Activated CD8-positive, alpha-beta T cell treated with anti-CD3 and anti-CD28 coated beads for 36 hours (primary cell): Measurements from ENCODE around the gene MUC13. TPM values are rescaled to one million over a fixed set of nuclear protein-coding genes. Genes with fewer than 3 reads are reported as not detected.

Experiments
- ATAC-seq: fragments of 200-7000 bp; cut with Tn5 transposase; one replicate; pipeline ENCODE4 v1.10.0; 2021; ENCODE audit warnings: mild to moderate bottlenecking, moderate library complexity
- CTCF ChIA-PET: fragments of 350-600 bp; sonication (Branson Sonifier 250); formaldehyde crosslinking; loops from one replicate; lab custom pipeline; 2021; ENCODE audit warnings: antibody characterized with exemption; lab: Charles Lee
- POLR2A ChIA-PET: fragments of 350-600 bp; sonication (Branson Sonifier 250); formaldehyde crosslinking; loops from one replicate; lab custom pipeline; 2021; ENCODE audit warnings: antibody characterized with exemption; lab: Charles Lee
- DNase-seq: peaks from one replicate; pipeline ENCODE4 v3.0.0-alpha.2; 2020
- H3K27ac Mint-ChIP-seq: one replicate; pipeline ENCODE4 v1.8.0; 2021; ENCODE audit warnings: mild to moderate bottlenecking, mixed read lengths
- H3K27me3 Mint-ChIP-seq: one replicate; pipeline ENCODE4 v1.8.0; 2021; ENCODE audit warnings: mixed read lengths
- H3K36me3 Mint-ChIP-seq: one replicate; pipeline ENCODE4 v1.8.0; 2021; ENCODE audit warnings: low read depth, mixed read lengths
- H3K4me1 Mint-ChIP-seq: one replicate; pipeline ENCODE4 v1.8.0; 2021; ENCODE audit warnings: low read depth, mixed read lengths
- H3K4me3 Mint-ChIP-seq: one replicate; pipeline ENCODE4 v1.8.0; 2021; ENCODE audit warnings: mild to moderate bottlenecking, moderate library complexity, mixed read lengths
- H3K9me3 Mint-ChIP-seq: one replicate; pipeline ENCODE4 v1.8.0; 2021; ENCODE audit warnings: mixed read lengths
- intact Hi-C: fragments of 100-400 bp; cut with micrococcal nuclease; formaldehyde crosslinking; loops from one replicate; pipeline ENCODE4 v1.10.0; 2022
- total RNA-seq, 2 experiments: library from RNA; stranded (reverse); gene quantifications; one replicate each; pipeline ENCODE4 v1.2.3, GENCODE V29; 2021
- TF ChIP-seq, protein P1 (sequence below): fragments of 200-600 bp; IDR thresholded peaks from one replicate; pipeline ENCODE4 v1.8.0; 2022; ENCODE audit warnings: antibody characterized with exemption, mild to moderate bottlenecking

The MUC13 gene
- total RNA-seq, 2 experiments from 2014 or later = not detected

DNA sequence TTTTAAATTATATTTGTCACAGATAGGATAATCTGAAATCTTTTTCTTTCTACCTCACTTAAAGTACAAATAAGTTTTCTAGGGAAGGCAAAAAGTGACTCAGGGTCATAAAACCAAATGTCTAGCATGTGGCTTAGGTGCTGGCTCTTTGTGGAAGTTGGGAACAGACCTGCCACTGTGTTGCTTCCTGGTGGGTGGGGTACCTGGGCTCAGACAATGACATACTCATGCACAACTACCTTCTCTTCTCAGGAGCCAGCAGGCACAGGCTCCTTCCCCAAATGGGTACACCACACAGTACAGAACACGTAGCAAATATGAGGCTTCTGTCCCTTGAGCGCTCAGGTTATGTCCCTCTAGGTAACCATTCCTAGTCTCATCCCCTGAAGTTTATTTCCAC lies 40.1 kb upstream of the MUC13 start:
- Mint-ChIP-seq H3K4me1 (no peaks in the 10 kb centered on the region), H3K36me3 (peaks cover 36% of the 10 kb centered on the region), H3K27ac (no peak overlapping the region), H3K4me3 (no peak overlapping the region), H3K9me3 (no peaks in the 10 kb centered on the region), H3K27me3 (no peaks in the 10 kb centered on the region)
- ATAC-seq = no peak
- DNase-seq = no peak
- ChIA-PET POLR2A (no interaction called here), CTCF (no interaction called here)
- intact Hi-C loops = no loop called here
- TF ChIP-seq, protein P1, sequence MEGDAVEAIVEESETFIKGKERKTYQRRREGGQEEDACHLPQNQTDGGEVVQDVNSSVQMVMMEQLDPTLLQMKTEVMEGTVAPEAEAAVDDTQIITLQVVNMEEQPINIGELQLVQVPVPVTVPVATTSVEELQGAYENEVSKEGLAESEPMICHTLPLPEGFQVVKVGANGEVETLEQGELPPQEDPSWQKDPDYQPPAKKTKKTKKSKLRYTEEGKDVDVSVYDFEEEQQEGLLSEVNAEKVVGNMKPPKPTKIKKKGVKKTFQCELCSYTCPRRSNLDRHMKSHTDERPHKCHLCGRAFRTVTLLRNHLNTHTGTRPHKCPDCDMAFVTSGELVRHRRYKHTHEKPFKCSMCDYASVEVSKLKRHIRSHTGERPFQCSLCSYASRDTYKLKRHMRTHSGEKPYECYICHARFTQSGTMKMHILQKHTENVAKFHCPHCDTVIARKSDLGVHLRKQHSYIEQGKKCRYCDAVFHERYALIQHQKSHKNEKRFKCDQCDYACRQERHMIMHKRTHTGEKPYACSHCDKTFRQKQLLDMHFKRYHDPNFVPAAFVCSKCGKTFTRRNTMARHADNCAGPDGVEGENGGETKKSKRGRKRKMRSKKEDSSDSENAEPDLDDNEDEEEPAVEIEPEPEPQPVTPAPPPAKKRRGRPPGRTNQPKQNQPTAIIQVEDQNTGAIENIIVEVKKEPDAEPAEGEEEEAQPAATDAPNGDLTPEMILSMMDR = no peak

DNA sequence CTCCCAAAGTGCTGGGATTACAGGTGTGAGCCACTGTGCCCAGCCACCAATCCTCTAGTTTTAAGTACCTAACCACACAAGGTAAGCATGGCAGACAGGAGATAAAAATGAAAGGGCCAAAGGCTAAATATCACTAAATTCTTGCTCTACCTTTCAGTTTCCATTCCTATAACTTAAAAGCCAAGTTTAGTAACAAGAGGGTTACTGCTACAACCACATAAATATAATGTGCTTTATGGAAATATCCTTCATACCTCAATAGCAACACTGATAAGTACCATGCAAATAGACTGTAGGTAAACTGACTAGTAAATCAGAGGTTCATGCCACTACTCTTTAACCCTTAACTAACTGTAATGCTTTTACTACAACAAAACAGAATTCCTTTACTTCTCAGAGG lies 38.7 kb upstream of the MUC13 start:
- DNase-seq = no peak
- no peaks in the 10 kb centered on the region for H3K27me3 Mint-ChIP-seq
- H3K27ac Mint-ChIP-seq = no peak overlapping the region
- CTCF ChIA-PET = no interaction called here
- peaks cover 39% of the 10 kb centered on the region for H3K36me3 Mint-ChIP-seq
- H3K4me1 Mint-ChIP-seq = peaks cover 2% of the 10 kb centered on the region
- no peaks in the 10 kb centered on the region for H3K9me3 Mint-ChIP-seq
- TF ChIP-seq, protein P1 = no peak
- no peak overlapping the region for H3K4me3 Mint-ChIP-seq
- intact Hi-C loops = no loop called here
- no peak for ATAC-seq
- POLR2A ChIA-PET = no interaction called here

DNA sequence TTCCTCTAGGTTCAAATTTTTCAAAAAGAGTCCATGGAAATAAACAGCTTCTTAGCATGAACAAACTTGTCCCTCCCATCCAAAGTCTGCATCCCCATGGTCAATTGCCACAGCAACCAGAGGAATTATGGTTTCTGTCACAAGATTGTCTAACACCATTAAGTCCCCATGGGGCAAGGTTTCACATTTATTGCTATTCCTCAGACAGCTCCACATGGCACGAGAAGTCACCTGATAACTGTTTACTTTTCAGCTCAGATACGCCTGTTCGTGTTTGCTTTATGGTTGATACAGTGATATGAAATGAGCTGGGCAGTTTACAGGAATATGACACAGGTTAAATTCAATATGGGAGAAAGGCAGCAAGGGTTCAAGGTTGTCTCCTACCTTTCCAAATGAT lies 37.9 kb upstream of the MUC13 start:
- TF ChIP-seq, protein P1 = no peak
- ATAC-seq (no peak), DNase-seq (no peak)
- ChIA-PET CTCF (interaction anchor here (0.9 kb wide), 1 partner anchor 71 kb away, joined by 3 read pairs; no protein-coding TSS in a partner anchor), POLR2A (interaction anchor here (0.6 kb wide), 1 partner anchor 71 kb away, joined by 3 read pairs; no protein-coding TSS in a partner anchor)
- Mint-ChIP-seq H3K4me1 (peaks cover 2% of the 10 kb centered on the region), H3K9me3 (no peaks in the 10 kb centered on the region), H3K27me3 (no peaks in the 10 kb centered on the region), H3K36me3 (peaks cover 35% of the 10 kb centered on the region), H3K4me3 (no peak overlapping the region), H3K27ac (no peak overlapping the region)
- intact Hi-C loops = no loop called here

DNA sequence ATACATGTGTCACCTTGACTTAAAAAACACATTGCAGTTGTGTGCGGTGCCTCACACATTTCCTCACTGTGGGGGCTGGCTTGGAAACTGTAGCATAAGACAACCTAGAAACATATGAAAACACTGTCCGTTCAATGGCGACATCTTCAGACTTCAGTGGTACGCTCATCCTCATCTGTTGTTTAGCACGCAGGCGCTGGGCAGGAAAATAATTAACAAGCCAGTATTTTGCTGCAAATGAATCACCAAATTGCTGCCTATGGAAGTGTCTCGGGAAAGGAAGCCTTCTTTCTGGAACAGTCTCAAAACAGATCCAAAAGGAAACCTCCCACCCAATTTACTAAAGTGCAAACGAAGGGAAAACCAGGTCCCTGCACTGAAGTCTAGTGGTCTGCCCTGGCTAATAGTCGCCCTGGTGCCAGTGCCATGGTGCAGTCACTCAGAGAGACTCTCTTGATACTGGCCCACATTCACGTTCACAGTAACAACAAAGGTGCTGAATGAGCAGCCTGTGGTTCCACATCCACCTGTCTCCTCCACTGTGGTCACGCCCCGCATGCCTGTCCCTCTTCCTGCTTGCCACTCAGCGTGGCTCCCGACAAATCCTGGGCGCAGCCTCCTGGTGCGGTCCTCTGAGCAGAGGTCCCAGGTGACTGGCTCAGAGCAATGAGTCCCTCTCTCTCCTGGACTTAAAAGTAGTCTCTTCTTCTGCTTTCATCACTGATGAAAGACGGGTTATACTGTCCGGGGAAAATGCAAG lies 35.6 kb upstream of the MUC13 start:
- no peak for ATAC-seq
- TF ChIP-seq, protein P1 = no peak
- H3K27ac Mint-ChIP-seq = no peak overlapping the region
- no peak for DNase-seq
- H3K36me3 Mint-ChIP-seq = peaks cover 23% of the 10 kb centered on the region
- intact Hi-C loops = no loop called here
- no peaks in the 10 kb centered on the region for H3K9me3 Mint-ChIP-seq
- ChIA-PET POLR2A (no interaction called here), CTCF (no interaction called here)
- H3K4me1 Mint-ChIP-seq = peaks cover 2% of the 10 kb centered on the region
- no peaks in the 10 kb centered on the region for H3K27me3 Mint-ChIP-seq
- H3K4me3 Mint-ChIP-seq = no peak overlapping the region

DNA sequence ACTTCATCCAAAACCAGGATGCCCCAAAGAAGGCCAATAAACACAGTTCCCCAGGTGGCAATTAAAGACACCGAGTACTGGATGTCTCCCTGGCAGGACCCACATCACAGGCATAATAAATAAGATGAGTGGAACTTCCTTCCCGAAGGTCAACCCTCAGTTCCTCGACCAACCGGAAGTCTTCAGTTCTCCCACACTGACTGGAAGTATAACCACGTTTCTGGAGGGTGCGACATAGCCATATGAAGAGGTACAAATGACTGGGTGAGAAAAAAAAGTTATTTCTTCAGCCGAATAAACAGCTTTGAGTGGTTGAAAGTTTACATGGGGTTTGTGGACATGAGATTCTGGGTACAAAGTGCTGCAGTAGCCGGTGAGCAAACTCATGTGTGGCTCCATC lies 34.6 kb upstream of the MUC13 start:
- ATAC-seq (no peak), DNase-seq (peak; percentile 5)
- H3K4me3 Mint-ChIP-seq = no peak overlapping the region
- H3K9me3 Mint-ChIP-seq = no peaks in the 10 kb centered on the region
- TF ChIP-seq, protein P1 = no peak
- H3K27me3 Mint-ChIP-seq = no peaks in the 10 kb centered on the region
- intact Hi-C loops = no loop called here
- ChIA-PET CTCF (no interaction called here), POLR2A (no interaction called here)
- H3K4me1 Mint-ChIP-seq = peaks cover 5% of the 10 kb centered on the region
- H3K36me3 Mint-ChIP-seq = peaks cover 23% of the 10 kb centered on the region
- no peak overlapping the region for H3K27ac Mint-ChIP-seq
